K562 (cell line): ENCODE data around the gene KDF1. TPM values are rescaled to one million over a fixed set of nuclear protein-coding genes. Genes with fewer than 3 reads are reported as not detected.

Source experiments
- CEBPB ChIP-seq: fragments of 450-650 bp; IDR thresholded peaks from 2 replicates; pipeline ENCODE4 v1.6.1; 2016; ENCODE audit warnings: missing genetic modification characterization, missing compliant biosample characterization
- EP300 ChIP-seq: IDR thresholded peaks from 2 replicates; pipeline ENCODE4 v1.6.1; 2012; ENCODE audit warnings: low read length, improper control_type of control experiment
- GATAD2A ChIP-seq: fragments of 450-650 bp; IDR thresholded peaks from 2 replicates; pipeline ENCODE4 v1.6.1; 2017
- HMGXB4 ChIP-seq: sonication (generic); formaldehyde crosslinking; IDR thresholded peaks from 2 replicates; pipeline ENCODE4 v1.8.1; 2023; ENCODE audit warnings: mild to moderate bottlenecking, missing genetic modification reagents
- IFI16 ChIP-seq: fragments of 250-450 bp; sonication (Bioruptor Pico); IDR thresholded peaks from 2 replicates; pipeline ENCODE4 v2.1.2; 2022; ENCODE audit warnings: mild to moderate bottlenecking, inconsistent platforms
- KDM5B ChIP-seq: fragments of 200-600 bp; sonication (generic); IDR thresholded peaks from 2 replicates; pipeline ENCODE4 v1.6.1; 2012; ENCODE audit warnings: low read depth, mild to moderate bottlenecking, moderate library complexity, low read length, control low read depth, inconsistent platforms; ENCODE audit not compliant: insufficient replicate concordance
- L3MBTL2 ChIP-seq: fragments of 450-650 bp; IDR thresholded peaks from 2 replicates; pipeline ENCODE4 v1.6.1; 2016; ENCODE audit warnings: mild to moderate bottlenecking, moderate library complexity
- MEF2D ChIP-seq: conservative IDR thresholded peaks from 2 replicates; pipeline ENCODE4 v1.6.1; 2016; ENCODE audit warnings: low read depth, missing genetic modification characterization, missing compliant biosample characterization
- NCOA6 ChIP-seq: fragments of 450-650 bp; IDR thresholded peaks from 2 replicates; pipeline ENCODE4 v1.6.1; 2017; ENCODE audit warnings: mild to moderate bottlenecking
- POLR3A ChIP-seq: IDR thresholded peaks from 2 replicates; pipeline ENCODE4 v1.6.1; 2011; ENCODE audit warnings: borderline replicate concordance, mild to moderate bottlenecking, moderate library complexity; ENCODE audit not compliant: insufficient read length, insufficient read depth; ENCODE audit errors: extremely low read depth
- PPARD ChIP-seq: fragments of 250-450 bp; sonication (Bioruptor Pico); IDR thresholded peaks from 2 replicates; pipeline ENCODE4 v1.8.0; 2022; ENCODE audit warnings: inconsistent platforms, mild to moderate bottlenecking, moderate library complexity
- PTBP1 ChIP-seq: fragments of 200-400 bp; formaldehyde crosslinking; IDR thresholded peaks from 2 replicates; pipeline ENCODE4 v1.6.1; 2017; ENCODE audit warnings: low read depth, low read length
- PTTG1 ChIP-seq: fragments of 450-650 bp; IDR thresholded peaks from 2 replicates; pipeline ENCODE4 v1.6.1; 2016; ENCODE audit warnings: low read depth, mild to moderate bottlenecking, missing genetic modification characterization, missing compliant biosample characterization
- PYGO2 ChIP-seq: fragments of 450-650 bp; IDR thresholded peaks from 2 replicates; pipeline ENCODE4 v1.6.1; 2016; ENCODE audit warnings: mild to moderate bottlenecking, missing genetic modification characterization, moderate library complexity, missing compliant biosample characterization
- TAF1 ChIP-seq: IDR thresholded peaks from 2 replicates; pipeline ENCODE4 v1.6.1; 2011; ENCODE audit warnings: mild to moderate bottlenecking, low read length, moderate library complexity; ENCODE audit not compliant: insufficient read depth, control insufficient read depth, severe bottlenecking; ENCODE audit errors: extremely low read depth
- USF1 ChIP-seq: sonication (generic); formaldehyde crosslinking; IDR thresholded peaks from 2 replicates; pipeline ENCODE4 v1.9.0; 2022; ENCODE audit warnings: mild to moderate bottlenecking, missing genetic modification reagents
- ZBTB9 ChIP-seq: fragments of 450-650 bp; formaldehyde crosslinking; IDR thresholded peaks from 2 replicates; pipeline ENCODE4 v1.4.0; 2020; ENCODE audit warnings: mild to moderate bottlenecking, moderate library complexity
- ZEB2 ChIP-seq: fragments of 450-650 bp; IDR thresholded peaks from 2 replicates; pipeline ENCODE4 v1.6.1; 2016
- ZFP30 ChIP-seq: fragments of 250-450 bp; sonication (Bioruptor Pico); IDR thresholded peaks from 2 replicates; pipeline ENCODE4 v1.8.0; 2022; ENCODE audit warnings: moderate library complexity, mild to moderate bottlenecking, inconsistent platforms, borderline replicate concordance
- ZNF133 ChIP-seq: fragments of 250-450 bp; sonication (Bioruptor Pico); IDR thresholded peaks from 2 replicates; pipeline ENCODE4 v1.4.0; 2020; ENCODE audit warnings: mild to moderate bottlenecking
- ZNF184 ChIP-seq: sonication (generic); formaldehyde crosslinking; IDR thresholded peaks from 2 replicates; pipeline ENCODE4 v1.5.0; 2020; ENCODE audit warnings: missing genetic modification reagents
- ZNF197 ChIP-seq: fragments of 200-800 bp; sonication (Bioruptor generic); IDR thresholded peaks from 2 replicates; pipeline ENCODE4 v1.6.1; 2016; ENCODE audit warnings: low read depth, missing genetic modification characterization, missing compliant biosample characterization
- ZNF217 ChIP-seq: sonication (generic); formaldehyde crosslinking; IDR thresholded peaks from 2 replicates; pipeline ENCODE4 v1.8.0; 2022; ENCODE audit warnings: mild to moderate bottlenecking, missing genetic modification reagents
- ZNF253 ChIP-seq: fragments of 250-450 bp; sonication (Bioruptor Pico); conservative IDR thresholded peaks from 2 replicates; pipeline ENCODE4 v1.6.1; 2021; ENCODE audit warnings: mild to moderate bottlenecking
- ZNF551 ChIP-seq: fragments of 250-450 bp; sonication (Bioruptor Pico); IDR thresholded peaks from 2 replicates; pipeline ENCODE4 v1.5.0; 2021; ENCODE audit warnings: mild to moderate bottlenecking, moderate library complexity
- polyA plus RNA-seq, 8 experiments: library from polyadenylated mRNA; depleted of rRNA in 4 of 8; stranded (reverse) in 5 of 8; unstranded in 3 of 8; fragments of >200 nt; fragmentation: Nextera tagmentation in 2 of 8; fragmentation: Illumina TruSeq in 1 of 8; extraction: Ambion mirVana in 2 of 8; extraction: Trizol in 1 of 8; gene quantifications; 2 replicates each; pipeline versions ENCODE4 v1.2.1 to v1.2.3, GENCODE V29; 2011 to 2014; ENCODE audit warnings: inconsistent platforms in 1 of 8, missing spikeins in 1 of 8
- total RNA-seq, 7 experiments: library from RNA; depleted of rRNA in 6 of 7; stranded (reverse); fragments of >200 nt in 6 of 7; fragmentation: Illumina TruSeq in 2 of 7; extraction: Trizol in 2 of 7; gene quantifications; 2 replicates each; pipeline versions ENCODE4 v1.2.1 to v1.2.3, GENCODE V29; 2011 to 2021; ENCODE audit warnings: low replicate concordance in 1 of 7

Gene KDF1
- total and polyA plus RNA-seq, 9 of the 15 experiments (the other 6 are each of a cell fraction or from before 2014, with no cell fraction given), result 0.38 to 1.9 (median 0.83) TPM

- TF ChIP-seq USF1 (CRISPR knock-in tag), result peak; percentile 36; the same call in 1 of the 2 replicates
- TF ChIP-seq MEF2D, result 0 out of 2 replicates have a peak, but pooled peaks have one; percentile 31
- peak; percentile 95 for TF ChIP-seq L3MBTL2
- TF ChIP-seq ZNF184 (CRISPR knock-in tag), result no peak
- no peak for TF ChIP-seq NCOA6
- TF ChIP-seq ZEB2, result no peak
- TF ChIP-seq ZNF253 (CRISPR knock-in tag), result no peak
- no peak for TF ChIP-seq ZNF217 (CRISPR knock-in tag)
- peak; percentile 79; the same call in 1 of the 2 replicates for TF ChIP-seq HMGXB4 (CRISPR knock-in tag)
- no peak for TF ChIP-seq ZNF197 (CRISPR knock-in tag)
- peak; percentile 32; the same call in 1 of the 2 replicates for TF ChIP-seq GATAD2A
- peak; percentile 65 for TF ChIP-seq KDM5B
- TF ChIP-seq PPARD (CRISPR knock-in tag), result no peak
- TF ChIP-seq ZBTB9 (CRISPR knock-in tag), result peak; percentile 79
- TF ChIP-seq PYGO2 (tag), result no peak
- TF ChIP-seq PTBP1, result no peak
- TF ChIP-seq ZNF551 (CRISPR knock-in tag), result no peak
- TF ChIP-seq IFI16, result no peak
- TF ChIP-seq ZFP30 (CRISPR knock-in tag), result no peak
- peak; percentile 87 for TF ChIP-seq TAF1
- TF ChIP-seq ZNF133 (CRISPR knock-in tag), result no peak
- TF ChIP-seq PTTG1 (tag), result no peak
- no peak for TF ChIP-seq EP300
- no peak for TF ChIP-seq POLR3A
- TF ChIP-seq CEBPB, result no peak
Measured at GRCh38 chr1:26921540-26922430, 38.5 kb downstream of the KDF1 start, which contains the start of gene NUDC (continued).
